ENCODE measurements around the gene ITIH1.

GRCh38 chr3:52816199-52816598, 38.8 kb downstream of the ITIH1 start:
- TF ChIP-seq CTCF (conservative IDR thresholded peaks at IDR 0.05): no peak
- no peak for TF ChIP-seq ZFX (IDR thresholded peaks at IDR 0.05)
